Mammary epithelial cell (primary cell): ENCODE measurements around the gene DNASE1L2.

Experiments
- EZH2 ChIP-seq: IDR thresholded peaks from 2 replicates; pipeline ENCODE4 v1.6.1; 2012; ENCODE audit warnings: low read length, inconsistent platforms, borderline replicate concordance
- TF ChIP-seq, protein P1 (sequence below), 2 donors: IDR thresholded peaks in 1 of 2; conservative IDR thresholded peaks in 1 of 2; 2 replicates each; pipeline ENCODE4 v1.5.1; 2011 to 2012; ENCODE audit warnings: inconsistent platforms in 2 of 2, low read length in 2 of 2, mild to moderate bottlenecking in 2 of 2, control low read depth in 1 of 2, low read depth in 1 of 2; ENCODE audit not compliant: insufficient read depth in 1 of 2; ENCODE audit errors: extremely low read depth in 1 of 2

GRCh38 chr16:2231016-2231931 is 5.0 kb upstream of the DNASE1L2 start:
- TF ChIP-seq, protein P1, sequence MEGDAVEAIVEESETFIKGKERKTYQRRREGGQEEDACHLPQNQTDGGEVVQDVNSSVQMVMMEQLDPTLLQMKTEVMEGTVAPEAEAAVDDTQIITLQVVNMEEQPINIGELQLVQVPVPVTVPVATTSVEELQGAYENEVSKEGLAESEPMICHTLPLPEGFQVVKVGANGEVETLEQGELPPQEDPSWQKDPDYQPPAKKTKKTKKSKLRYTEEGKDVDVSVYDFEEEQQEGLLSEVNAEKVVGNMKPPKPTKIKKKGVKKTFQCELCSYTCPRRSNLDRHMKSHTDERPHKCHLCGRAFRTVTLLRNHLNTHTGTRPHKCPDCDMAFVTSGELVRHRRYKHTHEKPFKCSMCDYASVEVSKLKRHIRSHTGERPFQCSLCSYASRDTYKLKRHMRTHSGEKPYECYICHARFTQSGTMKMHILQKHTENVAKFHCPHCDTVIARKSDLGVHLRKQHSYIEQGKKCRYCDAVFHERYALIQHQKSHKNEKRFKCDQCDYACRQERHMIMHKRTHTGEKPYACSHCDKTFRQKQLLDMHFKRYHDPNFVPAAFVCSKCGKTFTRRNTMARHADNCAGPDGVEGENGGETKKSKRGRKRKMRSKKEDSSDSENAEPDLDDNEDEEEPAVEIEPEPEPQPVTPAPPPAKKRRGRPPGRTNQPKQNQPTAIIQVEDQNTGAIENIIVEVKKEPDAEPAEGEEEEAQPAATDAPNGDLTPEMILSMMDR (conservative IDR thresholded peaks at IDR 0.05 in 1 of 2, IDR thresholded peaks at IDR 0.05 in 1 of 2; ENCODE audit: extremely low read depth in 1 of 2, insufficient read depth in 1 of 2, low read depth in 1 of 2, low read length in 2 of 2): no peak
- no peak for TF ChIP-seq EZH2
